MCF 10A (cell line): ENCODE measurements around the gene CCNL2. TPM values are rescaled to one million over a fixed set of nuclear protein-coding genes. Genes with fewer than 3 reads are reported as not detected.
"Not testable (repeated sequence)": the region's sequence is repeated elsewhere in the genome, so short reads cannot be mapped to it uniquely, and the experiment has no call there.

Experiments
- BruUV-seq: library from RNA; stranded (reverse); fragments of 400-500 nt; replicated peaks from 2 replicates; lab custom pipeline; 2021; lab: Mats Ljungman, UMichigan
- CTCF ChIA-PET: fragments of 300-600 bp; sonication (Branson Sonifier 250); formaldehyde crosslinking; extraction: SDS; loops from one replicate; lab custom pipeline; 2021; ENCODE audit warnings: antibody characterized with exemption, inconsistent platforms; lab: Yijun Ruan, JAX
- POLR2A ChIA-PET: fragments of 300-600, 350-650 bp; sonication (Branson Sonifier 250); formaldehyde crosslinking; extraction: SDS; loops from one replicate; lab custom pipeline; 2020; ENCODE audit warnings: antibody characterized with exemption, inconsistent platforms; lab: Yijun Ruan, JAX
- DNase-seq: peaks from one replicate; pipeline ENCODE4 v3.0.0-alpha.2; 2018; ENCODE audit not compliant: unreplicated experiment
- H3K27ac Mint-ChIP-seq: one replicate; pipeline ENCODE4 v1.8.0; 2022; ENCODE audit warnings: mild to moderate bottlenecking, low read depth, mixed read lengths; ENCODE audit not compliant: unreplicated experiment
- H3K27me3 Mint-ChIP-seq: one replicate; pipeline ENCODE4 v1.8.0; 2022; ENCODE audit warnings: mixed read lengths; ENCODE audit not compliant: insufficient read depth, unreplicated experiment
- H3K36me3 Mint-ChIP-seq: one replicate; pipeline ENCODE4 v1.8.0; 2022; ENCODE audit warnings: mild to moderate bottlenecking, moderate library complexity, mixed read lengths; ENCODE audit not compliant: insufficient read depth, unreplicated experiment
- H3K4me1 Mint-ChIP-seq: one replicate; pipeline ENCODE4 v1.8.0; 2022; ENCODE audit warnings: mixed read lengths; ENCODE audit not compliant: insufficient read depth, unreplicated experiment
- H3K4me3 Mint-ChIP-seq: one replicate; pipeline ENCODE4 v1.8.0; 2022; ENCODE audit warnings: mild to moderate bottlenecking, moderate library complexity, mixed read lengths; ENCODE audit not compliant: unreplicated experiment
- H3K9me3 Mint-ChIP-seq: one replicate; pipeline ENCODE4 v1.8.0; 2022; ENCODE audit warnings: mixed read lengths; ENCODE audit not compliant: unreplicated experiment
- intact Hi-C: fragments of 100-400 bp; cut with micrococcal nuclease; formaldehyde crosslinking; loops from 2 replicates; pipeline ENCODE4 v1.14.1; 2022
- total RNA-seq: library from RNA; stranded (reverse); gene quantifications from 2 replicates; pipeline ENCODE4 v1.2.3, GENCODE V29; 2022
- TF ChIP-seq, protein P1 (sequence below): fragments of 200-600 bp; IDR thresholded peaks from one replicate; pipeline ENCODE4 v1.8.0; 2022; ENCODE audit warnings: antibody characterized with exemption, mild to moderate bottlenecking; ENCODE audit not compliant: unreplicated experiment

The CCNL2 gene
- total RNA-seq, 1 experiment from 2014 or later = 248 TPM

DNA sequence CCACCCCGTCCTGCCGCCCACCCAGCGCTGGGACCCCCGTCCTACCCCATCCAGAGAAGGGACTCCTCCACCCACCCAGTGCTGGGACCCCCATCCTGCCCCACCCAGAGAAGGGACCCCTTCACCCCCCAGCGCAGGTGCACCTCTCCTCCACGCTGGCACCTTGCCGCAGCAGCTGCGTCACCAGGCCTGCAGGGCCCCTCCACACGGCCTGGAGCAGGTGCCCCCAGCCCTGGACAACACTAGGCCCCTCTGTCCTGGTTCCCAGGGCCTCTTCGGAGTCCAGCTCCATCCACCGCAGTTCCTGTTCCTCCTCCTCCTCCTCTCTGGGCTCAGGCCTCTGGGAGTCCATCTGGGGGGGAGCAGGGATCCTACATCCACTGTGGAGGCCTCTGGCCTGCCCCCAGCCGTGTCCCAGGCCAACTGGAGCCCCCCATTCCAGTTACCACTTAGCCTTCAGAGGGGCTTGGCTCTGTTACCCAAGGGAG, 21.6 kb upstream of the CCNL2 start:
- CTCF ChIA-PET = no interaction called here
- no TSS peak for BruUV-seq
- no peaks in the 10 kb centered on the region for H3K36me3 Mint-ChIP-seq
- intact Hi-C loops = no loop called here
- H3K4me3 Mint-ChIP-seq = no peak overlapping the region
- H3K4me1 Mint-ChIP-seq = no peaks in the 10 kb centered on the region
- POLR2A ChIA-PET = interaction anchor here (0.7 to 1.0 kb wide), 2 partner anchors 14 to 49 kb away, joined by 3 to 9 read pairs; partner anchors contain the start of gene MRPL20
- H3K27ac Mint-ChIP-seq = no peak overlapping the region
- no peak for DNase-seq
- TF ChIP-seq, protein P1, sequence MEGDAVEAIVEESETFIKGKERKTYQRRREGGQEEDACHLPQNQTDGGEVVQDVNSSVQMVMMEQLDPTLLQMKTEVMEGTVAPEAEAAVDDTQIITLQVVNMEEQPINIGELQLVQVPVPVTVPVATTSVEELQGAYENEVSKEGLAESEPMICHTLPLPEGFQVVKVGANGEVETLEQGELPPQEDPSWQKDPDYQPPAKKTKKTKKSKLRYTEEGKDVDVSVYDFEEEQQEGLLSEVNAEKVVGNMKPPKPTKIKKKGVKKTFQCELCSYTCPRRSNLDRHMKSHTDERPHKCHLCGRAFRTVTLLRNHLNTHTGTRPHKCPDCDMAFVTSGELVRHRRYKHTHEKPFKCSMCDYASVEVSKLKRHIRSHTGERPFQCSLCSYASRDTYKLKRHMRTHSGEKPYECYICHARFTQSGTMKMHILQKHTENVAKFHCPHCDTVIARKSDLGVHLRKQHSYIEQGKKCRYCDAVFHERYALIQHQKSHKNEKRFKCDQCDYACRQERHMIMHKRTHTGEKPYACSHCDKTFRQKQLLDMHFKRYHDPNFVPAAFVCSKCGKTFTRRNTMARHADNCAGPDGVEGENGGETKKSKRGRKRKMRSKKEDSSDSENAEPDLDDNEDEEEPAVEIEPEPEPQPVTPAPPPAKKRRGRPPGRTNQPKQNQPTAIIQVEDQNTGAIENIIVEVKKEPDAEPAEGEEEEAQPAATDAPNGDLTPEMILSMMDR = no peak
- H3K9me3 Mint-ChIP-seq = no peaks in the 10 kb centered on the region
- no peaks in the 10 kb centered on the region for H3K27me3 Mint-ChIP-seq

DNA sequence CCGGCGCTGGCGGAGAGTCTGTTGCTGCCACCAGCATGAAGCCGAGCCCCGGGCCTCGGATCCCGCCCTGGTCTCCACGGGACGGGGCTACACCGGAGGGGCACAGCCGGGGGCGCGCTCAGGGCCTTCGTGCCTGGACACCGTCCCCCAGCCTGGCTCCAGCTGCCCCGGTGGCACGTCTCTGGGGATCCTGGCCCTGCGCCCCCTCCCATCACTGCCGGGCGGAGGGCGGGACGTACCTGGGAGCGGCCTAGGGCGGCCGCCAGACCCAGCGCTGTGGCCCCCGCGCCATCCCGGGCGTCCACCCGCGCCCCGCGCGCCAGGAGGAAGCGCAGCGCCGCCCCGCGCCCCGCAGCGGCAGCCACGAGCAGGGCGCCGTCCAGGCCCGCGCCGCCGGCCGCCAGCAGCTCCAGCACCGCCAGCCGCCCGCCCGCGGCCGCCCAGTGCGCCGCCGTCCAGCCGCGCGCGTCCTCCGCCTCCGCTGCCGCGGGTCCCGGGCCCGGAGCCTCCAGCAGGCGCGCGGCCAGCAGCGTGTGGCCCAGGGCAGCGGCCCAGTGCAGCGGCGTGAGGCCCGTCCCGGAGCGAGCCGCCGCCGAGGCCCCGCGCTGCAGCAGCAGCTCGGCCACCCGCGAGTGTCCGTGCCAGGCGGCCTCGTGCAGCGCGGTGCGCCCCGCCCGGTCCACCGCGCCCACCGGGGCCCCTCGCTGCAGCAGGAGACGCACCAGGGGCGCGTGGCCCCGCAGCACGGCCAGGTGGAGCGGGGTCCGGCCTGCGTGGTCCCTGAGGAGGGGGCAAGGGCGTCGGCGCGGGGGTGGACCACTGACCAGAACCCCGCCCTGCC, 20.9 kb upstream of the CCNL2 start:
- DNase-seq = no peak
- no peak overlapping the region for H3K4me3 Mint-ChIP-seq
- TF ChIP-seq, protein P1 = no peak
- no peaks in the 10 kb centered on the region for H3K36me3 Mint-ChIP-seq
- no peak overlapping the region for H3K27ac Mint-ChIP-seq
- CTCF ChIA-PET = no interaction called here
- H3K9me3 Mint-ChIP-seq = no peaks in the 10 kb centered on the region
- H3K27me3 Mint-ChIP-seq = no peaks in the 10 kb centered on the region
- intact Hi-C loops = no loop called here
- BruUV-seq = no TSS peak
- H3K4me1 Mint-ChIP-seq = no peaks in the 10 kb centered on the region
- POLR2A ChIA-PET = interaction anchor here (1.0 kb wide), 1 partner anchor 13 kb away, joined by 9 read pairs; the partner anchor contains the start of gene MRPL20

DNA sequence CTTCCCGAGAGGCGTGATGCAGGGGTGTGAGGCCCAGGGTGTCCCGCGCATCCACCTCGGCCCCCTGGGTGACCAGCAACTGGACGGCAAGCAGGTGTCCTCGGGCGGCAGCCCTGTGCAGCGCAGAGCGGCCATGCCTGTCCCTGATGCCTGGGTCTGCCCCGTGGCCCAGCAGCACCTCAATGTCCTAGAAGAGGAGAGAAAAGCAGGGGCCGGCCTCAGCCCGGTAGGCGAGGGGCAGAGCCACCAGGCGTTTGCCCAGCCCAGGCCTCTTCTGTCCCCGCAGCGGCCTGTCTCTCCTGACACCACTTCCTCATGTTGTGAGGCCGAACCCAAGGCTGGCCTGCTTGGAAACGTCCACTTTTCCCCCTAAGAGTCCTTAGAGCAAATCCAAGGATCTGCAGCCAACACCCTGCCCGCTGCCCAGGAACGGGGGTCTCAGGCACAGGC, 20.3 kb upstream of the CCNL2 start:
- Mint-ChIP-seq H3K9me3 (no peaks in the 10 kb centered on the region), H3K27me3 (no peaks in the 10 kb centered on the region), H3K27ac (no peak overlapping the region), H3K36me3 (no peaks in the 10 kb centered on the region), H3K4me1 (no peaks in the 10 kb centered on the region), H3K4me3 (no peak overlapping the region)
- ChIA-PET POLR2A (no interaction called here), CTCF (no interaction called here)
- DNase-seq = no peak
- intact Hi-C loops = no loop called here
- TF ChIP-seq, protein P1 = no peak
- no TSS peak for BruUV-seq

DNA sequence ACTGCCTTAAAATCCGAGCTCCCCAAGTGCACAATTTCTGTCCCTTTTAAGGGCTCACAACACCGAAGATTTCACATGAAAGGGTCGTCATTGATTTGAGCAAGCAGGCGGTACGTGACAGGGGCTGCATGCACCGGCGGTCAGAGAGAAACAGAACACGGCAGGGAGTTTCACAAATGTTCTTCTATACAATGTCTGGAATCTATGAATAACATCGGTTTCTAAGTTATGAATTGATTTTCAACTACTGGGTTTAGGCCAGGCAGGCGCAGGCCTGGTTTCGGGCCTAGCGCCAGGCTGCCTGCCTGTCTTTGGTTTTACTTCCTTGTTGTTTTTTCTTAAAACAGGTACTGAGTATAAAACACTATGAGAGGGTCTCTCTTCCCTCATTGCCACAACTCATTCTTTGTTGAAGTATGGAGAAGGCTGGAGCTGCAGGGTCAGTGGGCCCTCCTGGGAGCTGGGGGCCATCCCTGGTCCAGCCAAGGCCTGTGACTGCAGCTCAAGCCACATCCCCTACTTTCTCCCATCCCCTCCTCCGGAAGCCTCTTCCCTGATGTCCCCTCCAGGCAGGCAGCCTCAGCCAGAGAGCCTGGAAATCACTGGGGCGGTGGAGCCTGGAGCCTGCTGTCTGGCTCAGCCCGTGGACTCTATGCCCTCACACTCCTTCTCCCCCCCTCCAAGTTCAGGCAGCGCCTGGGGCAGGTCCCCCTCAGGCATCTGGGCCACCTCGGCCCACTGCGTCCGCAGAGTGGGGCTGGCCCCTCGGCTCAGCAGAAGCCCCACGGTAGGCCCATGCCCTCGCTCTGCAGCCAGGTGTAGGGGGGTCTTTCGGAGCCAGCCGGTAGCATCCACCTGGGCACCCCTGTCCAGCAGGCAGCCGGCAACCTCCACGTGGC, 19.6 kb upstream of the CCNL2 start:
- CTCF ChIA-PET = no interaction called here
- POLR2A ChIA-PET = no interaction called here
- Mint-ChIP-seq H3K27ac (no peak overlapping the region), H3K9me3 (no peaks in the 10 kb centered on the region), H3K4me1 (no peaks in the 10 kb centered on the region), H3K36me3 (no peaks in the 10 kb centered on the region), H3K4me3 (no peak overlapping the region), H3K27me3 (no peaks in the 10 kb centered on the region)
- BruUV-seq = no TSS peak
- no peak for DNase-seq
- intact Hi-C loops = no loop called here
- TF ChIP-seq, protein P1 = no peak

DNA sequence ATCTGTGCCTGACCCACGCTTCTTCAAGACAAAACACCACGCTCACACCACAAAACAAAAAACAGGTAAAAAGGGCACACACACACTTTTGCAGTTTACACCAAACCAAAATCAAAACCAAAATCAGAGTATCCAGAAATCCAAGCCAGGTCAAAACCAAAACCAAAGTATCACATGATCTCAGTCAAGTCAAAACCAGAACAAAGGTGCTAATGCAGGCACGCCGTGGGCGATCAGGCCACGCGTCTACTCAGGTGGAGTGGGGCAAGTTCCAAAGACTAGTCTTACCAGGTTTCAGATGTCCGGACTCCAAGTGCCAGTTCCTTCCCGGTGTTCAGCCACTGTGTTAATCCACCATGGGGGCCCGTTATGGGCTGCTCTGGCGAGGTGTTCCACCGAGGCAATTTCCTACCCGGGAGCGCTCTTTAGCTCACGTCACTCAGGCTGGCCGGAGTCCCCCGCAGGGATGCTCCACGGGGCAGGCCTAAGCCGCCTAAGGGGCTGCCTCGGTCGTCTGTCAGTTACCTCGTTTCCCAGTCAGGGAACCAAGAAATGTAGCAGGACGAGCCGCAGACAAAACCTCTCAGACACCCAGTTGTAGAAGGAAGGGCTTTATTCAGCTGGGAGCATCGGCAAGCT, 18.8 kb upstream of the CCNL2 start:
- H3K27me3 Mint-ChIP-seq, CTCF ChIA-PET, H3K9me3 Mint-ChIP-seq, intact Hi-C loops, H3K36me3 Mint-ChIP-seq, POLR2A ChIA-PET, H3K27ac Mint-ChIP-seq, DNase-seq, H3K4me1 Mint-ChIP-seq, H3K4me3 Mint-ChIP-seq, BruUV-seq: not testable (repeated sequence)
